Stimulated activated CD4-positive, alpha-beta T cell treated with anti-CD3 and anti-CD28 coated beads, Interleukin-2, amount 100 ng/mL, for 48 hours (primary cell): ENCODE data around the gene ETS2.

Source experiments
- DNase-seq, 2 donors: peaks; one replicate each; pipeline ENCODE4 v3.0.0-alpha.2; 2020

ETS2 gene

DNA sequence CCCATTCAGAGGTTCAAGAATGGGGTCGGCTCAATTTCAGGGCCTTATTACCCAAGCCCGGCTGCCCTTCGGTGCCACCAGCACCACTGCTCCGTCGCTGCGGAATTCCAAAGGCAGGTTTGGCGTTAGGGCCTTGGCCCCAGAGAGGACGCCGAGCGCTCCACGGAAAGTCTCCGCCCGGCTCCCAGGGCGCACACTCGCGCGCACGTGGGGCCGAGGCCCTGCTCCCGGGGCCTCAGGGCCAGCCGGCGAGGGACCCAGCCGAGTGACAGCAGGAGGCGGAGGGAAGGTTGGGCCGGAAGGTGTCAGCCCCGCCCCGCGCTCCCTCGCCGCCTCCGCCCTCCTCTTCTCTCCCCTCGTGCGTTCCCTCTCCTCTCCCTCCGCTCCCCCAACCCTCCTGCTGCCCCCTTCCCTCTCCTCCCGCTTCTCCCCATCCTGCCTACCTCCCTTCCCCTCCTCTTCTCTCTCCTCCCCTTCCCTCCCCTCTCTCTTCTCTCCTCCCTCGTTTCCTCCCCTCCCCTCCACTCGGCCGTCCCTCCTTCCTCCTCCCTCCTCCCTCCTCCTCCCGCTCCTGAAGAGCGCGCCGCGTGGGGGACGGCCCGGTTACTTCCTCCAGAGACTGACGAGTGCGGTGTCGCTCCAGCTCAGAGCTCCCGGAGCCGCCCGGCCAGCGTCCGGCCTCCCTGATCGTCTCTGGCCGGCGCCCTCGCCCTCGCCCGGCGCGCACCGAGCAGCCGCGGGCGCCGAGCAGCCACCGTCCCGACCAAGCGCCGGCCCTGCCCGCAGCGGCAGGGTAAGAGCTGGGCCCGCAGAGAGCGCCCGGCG lies at the start of gene ETS2:
Gene ETS2, plus strand, starts transcription at position 602 of the 825 bp plus-strand sequence. CDS start 4,106 bp downstream, outside the sequence.
- peak; percentile 62 to 66 for DNase-seq

DNA sequence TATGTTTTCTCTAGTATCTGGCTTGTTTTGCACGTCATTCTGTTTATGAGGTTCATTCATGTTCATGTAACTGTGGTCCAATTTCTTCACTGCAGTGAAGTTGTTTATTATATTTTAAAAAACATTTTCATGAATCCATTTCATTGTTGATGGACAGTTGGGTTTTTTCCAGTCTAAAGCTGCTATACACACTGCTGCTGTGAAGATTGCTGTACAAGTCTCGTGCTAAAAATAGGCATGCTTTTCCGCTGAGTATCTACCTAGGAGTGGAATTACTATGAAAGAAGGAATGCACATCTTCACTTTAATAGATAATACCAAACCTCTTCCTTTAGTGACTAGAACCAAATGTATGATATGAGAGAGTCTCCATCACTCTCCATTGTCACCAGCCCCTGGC lies 49.0 kb upstream of the ETS2 start:
- no peak for DNase-seq

DNA sequence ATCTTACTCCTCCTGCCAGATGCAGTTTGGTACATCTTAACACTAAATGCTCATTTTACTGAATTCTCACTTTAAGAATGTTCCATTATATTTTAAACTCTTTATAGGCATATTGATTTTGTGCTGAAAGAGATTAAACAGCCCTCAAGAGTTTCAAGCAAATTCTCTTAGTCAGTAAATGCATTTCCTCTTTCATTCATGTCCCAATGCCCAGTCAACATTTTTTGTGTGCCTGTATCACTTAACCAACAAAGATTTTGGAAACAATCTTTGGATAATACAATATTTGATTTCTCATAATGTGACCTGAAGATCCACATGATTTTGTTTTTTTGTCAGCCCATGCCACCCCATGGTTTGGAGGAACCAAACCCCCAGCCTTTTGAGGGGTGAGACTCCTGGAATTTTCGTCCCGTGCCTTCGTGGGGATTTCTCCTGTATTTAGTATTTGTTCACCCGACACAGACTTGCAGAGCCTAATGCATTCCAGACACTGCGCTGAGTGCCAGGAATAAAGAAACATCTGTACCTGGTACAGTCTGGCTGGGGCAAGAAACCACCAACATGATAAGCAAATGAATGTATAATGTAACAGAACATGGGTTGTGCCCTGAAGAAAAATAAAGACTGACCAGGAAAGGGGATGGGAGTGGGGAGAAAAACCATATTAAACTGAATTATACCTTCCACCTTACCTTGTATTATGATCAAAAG lies 47.1 kb upstream of the ETS2 start:
- no peak for DNase-seq

DNA sequence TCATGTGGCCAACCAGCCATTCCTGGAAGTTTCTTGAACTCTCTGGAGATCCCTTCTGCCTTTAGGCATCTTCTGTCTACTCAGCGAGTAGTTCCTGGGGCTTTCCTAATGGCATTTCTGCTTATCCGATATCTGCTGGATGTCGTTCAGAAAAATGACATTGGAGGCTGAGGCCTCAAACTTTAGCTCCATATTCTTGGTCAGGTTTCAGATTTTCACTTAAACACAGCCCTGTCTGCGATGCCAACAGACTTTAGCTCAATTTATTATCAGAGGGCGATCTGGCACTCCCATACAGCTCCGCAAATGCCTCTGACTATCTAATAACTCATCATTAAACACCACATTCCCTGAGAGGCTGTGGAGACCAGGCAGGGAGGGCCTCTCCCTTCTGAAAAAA lies 46.3 kb upstream of the ETS2 start:
- no peak for DNase-seq

DNA sequence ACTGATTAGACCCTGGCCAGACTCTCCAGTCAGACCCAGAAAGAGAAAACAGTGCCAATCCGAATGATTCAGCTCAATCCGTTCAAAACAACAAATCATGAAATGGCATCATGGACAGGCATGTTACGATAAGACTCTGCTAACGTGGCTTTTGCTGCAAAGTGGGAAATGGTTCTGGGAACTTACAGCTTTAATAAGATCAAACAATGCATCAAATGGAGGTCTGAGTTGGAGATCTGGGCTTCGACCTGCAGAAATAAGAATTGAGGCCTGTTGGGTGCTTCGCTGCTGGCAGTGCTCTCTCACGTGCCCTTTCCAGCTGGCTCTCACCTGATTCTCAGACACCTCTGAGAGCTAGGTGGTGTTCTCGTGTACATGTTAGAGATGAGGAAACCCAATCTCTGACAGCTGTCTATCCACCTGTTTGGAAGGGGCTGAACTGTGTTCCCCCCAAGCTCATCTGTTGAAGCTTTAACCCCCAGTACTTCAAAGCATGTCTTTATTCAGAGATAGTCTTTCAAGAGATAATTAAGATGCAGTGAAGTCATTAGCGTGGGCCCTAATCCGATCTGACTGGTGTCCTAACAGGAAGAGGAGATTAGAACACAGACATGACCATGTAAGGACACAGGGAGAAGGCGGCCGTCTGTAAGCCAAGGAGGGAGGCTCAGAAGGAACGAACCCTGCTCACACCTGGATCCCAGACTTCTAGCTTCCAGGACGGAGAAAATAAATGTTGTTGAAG lies 45.5 kb upstream of the ETS2 start:
- no peak for DNase-seq

DNA sequence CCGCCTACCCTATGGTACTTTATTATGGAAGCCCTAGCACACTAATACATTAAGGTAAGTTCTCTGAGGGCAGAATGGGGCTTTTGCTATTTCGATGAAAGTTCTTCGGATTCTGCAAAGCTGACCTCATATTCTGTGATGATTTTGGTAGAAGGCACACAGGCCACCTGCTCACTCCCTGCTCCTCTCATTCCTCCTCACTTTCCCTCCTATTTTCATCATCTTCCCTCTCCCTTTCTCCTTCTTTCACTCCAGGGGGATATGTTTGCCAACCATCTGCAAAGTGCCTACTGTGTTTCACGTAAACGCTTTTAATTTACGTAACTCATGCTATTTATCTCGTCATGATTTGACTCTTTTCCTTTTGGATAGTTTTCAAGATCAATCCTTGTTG lies 45.0 kb upstream of the ETS2 start:
- no peak for DNase-seq

DNA sequence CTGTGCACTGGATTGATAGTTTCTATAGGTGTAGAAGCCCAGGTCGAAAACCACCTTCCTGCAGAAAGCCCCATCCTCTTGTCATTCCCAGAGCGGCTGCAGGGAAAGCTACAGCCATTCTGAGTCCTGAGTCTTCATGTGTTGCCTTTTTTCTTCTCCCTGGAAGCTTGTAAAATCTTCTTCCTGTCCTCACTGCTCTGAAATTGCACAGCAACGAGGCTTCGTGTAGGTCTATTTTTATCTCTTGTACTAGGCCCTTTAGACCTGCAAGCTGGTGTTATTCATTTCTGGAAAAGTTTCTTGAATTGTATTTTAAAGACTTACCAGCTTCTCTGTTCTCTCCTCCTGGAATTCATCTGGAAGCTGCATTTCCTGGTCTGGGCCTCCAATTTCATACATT lies 44.2 kb upstream of the ETS2 start:
- DNase-seq, result no peak

DNA sequence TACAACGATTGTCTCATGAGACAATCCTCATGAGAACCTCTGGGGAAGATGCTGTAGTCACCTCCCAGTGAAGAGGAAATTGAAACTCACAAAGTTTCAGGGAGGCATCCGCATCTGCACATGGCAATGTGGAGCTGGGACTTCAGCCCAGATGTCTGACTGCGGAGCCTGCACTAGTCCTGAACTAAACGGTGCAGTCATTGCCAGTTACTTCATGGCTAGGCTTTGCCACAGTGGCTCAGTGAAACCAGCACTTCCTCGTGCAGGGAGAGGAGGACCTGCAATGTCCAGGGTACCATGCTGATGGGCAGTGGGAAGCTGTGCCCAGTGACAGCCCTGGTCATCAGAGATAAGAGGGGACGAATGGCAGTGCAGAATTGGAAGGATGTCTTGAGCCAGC lies 40.7 kb upstream of the ETS2 start:
- no peak for DNase-seq

DNA sequence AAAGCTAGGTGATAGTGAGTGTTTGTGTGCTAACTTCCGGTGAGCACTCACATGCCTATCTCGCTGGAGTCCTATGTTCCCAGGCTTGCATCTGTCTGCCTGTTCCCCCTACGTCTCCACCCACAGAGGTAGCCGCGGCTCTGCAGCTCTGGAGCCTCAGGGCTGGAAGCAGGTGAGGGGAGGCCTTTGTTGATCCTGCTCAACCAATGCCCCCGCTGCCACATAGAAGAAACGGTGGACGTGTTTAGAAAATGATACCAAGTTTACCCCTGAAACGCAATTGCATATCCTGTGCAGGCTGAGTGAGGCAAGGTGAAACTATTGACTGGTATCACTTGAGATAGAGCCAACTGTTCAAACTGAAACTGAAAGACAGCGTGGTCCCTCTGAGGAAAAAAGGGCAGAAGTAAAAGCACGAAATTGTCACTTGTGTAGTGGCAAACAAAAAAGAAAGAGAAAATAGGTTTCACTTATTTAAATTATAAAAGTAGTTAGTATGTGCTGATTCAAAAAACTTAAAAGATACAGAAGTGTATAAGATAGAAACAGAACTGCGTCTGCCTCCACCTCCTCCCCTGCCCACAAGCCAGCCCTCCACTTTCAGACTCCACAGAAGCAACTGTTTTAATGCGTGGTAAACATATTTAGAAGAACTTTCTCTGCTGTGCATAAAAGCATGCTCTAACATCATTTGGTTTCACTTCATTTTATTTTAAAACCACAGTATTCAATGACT lies 38.6 kb upstream of the ETS2 start:
- DNase-seq, result peak; percentile 28 to 48

DNA sequence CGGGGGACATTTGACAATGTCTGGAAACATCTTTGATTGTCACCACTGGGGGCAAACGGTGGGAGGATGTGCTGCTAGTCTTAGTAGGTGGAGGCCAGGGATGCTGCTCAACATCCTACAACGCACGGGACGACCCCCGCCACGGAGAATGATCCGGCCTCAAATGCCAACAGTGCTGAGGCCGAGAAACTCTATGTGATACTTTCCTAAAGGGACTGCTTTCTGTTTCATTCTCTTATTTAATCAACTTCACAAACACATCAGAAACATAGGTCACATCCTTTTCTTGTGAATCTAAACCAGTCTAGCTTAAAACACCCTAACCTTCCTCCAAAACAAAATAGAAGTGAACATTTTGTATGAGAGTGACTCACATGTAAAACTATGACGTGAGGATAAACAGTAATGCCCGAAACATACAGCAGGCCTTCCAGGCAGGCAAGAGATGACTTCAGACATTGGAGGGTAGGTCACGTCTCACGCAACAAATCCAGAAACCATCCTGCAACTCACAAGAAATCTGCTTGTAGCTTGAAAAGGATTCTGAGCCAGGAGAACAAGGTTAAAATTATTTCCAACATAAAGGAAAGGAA lies 37.2 kb upstream of the ETS2 start:
- peak; percentile 47 to 54 for DNase-seq

DNA sequence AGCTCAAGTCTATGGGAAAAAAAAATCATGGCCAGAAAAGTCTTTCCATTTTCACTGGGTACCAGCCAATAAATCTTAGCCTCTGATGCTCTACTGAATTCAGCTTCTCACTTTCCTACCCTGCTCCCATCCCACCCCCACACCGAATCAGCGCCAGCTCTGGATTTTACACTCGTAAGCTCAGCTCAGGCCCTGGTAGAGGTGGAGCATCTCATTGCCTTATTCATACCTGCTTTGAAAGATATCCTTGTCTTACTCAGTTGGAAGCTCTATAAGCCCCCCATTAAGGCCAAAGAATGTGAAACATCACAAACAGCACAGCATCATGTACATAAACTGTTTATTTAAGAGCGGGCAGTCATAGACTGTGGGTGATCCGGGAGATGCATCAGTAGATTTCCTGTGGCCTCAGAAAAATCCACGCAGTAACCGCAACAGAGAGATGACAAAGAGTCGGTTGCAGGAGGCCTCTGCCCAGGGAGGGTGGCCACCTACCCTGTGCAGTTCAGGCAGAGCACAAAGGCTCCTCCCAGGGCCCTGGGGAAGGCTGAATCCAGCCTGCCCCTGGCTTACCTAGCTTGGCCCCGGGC lies 36.4 kb upstream of the ETS2 start:
- DNase-seq, result no peak

DNA sequence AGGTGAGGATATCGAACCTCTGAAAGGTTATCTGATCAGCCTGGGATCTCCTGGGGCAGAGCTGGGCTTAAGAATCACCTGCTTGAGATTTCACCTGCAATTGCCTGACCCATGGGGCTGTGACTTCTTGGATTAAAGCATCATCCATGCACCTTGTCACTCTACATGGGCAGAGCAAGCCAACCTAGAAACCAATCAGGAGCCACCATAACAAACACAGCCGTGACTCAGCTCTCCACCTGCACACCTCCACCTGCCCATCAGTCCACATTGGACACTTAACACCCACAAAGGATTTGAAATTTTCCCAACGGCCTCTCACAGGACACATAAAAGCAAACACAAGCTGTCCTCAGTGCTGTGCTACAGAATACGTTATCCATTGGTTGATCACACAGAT lies 35.1 kb upstream of the ETS2 start:
- no peak for DNase-seq

DNA sequence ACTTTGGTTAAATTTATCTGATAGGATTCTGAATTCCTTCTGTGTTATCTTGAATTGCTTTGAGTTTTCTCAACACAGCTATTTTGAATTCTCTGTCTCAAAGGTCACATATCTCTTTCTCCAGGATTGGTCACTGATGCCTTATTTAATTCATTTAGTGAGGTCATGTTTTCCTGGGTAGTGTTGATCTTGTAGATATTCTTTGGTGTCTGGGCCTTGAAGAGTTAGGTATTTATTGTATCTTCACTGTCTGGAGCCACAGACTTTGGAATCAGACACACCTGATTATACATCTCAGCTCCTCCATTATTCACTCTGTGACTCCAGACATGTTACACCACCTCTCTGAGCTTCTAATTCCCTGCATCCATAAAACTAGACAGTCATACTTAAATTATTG lies 34.2 kb upstream of the ETS2 start:
- DNase-seq, result no peak

DNA sequence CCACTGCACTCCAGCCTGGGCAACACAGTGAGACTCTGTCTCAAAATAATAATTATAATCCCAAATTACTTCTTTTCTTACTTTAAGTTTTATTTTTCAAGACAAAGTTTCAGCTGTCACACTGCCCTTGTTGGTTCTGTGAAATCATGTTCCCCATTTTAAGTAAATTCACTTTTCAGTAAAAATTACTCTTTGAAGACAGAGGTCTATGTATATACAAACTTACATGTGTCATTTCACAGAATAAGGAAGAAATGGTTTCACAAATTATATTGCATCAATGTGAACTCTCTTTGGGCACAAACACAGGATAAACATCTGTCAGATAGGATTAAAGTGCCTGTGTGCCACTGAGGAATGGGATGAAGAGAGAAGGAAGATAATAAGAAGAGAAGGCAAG lies 33.1 kb upstream of the ETS2 start:
- DNase-seq, result no peak

DNA sequence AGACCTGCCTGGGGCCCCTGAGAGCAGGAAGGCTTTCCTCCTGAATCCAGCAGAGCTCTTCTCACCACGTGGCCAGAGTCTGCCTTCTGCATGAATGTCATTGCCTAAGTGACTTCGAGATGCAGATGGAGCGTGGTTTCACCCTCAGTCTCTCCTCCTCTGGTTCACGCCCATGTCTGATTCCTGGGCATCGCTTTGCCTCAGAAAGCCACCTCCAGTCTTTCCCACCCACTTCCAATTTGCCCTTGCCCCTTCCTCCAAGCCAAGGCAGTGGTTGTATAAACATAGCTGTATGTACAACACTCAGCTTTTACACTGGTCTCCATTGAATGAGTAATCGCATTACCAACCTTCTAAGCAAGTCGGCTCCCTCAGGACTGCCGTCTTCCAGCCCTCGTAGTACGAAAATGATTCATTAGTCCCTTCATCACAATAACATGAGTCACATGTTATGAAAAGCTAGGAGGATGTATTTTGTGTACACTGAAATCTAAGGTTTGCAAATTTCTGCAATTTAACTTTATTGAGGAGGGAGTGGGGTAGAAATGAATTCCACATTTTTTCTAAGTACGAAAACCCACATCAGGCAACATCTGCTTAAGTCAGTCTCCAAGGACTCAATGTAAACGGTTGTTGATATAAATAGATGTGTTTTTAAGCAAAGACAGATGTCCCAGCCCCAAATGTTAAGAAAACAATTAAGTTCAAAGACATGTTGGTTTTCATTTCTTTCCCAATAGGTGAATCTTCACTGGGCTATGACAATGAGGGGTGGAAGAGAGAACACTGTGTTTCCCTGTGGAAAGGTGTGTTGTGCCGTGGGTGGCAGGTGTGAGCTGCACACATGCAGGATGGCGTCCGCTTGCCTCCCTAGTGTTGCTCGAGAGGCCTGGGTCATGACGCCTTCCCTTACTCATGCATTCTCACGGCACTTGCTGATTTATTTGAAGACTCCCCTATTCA lies 32.3 kb upstream of the ETS2 start:
- no peak for DNase-seq

DNA sequence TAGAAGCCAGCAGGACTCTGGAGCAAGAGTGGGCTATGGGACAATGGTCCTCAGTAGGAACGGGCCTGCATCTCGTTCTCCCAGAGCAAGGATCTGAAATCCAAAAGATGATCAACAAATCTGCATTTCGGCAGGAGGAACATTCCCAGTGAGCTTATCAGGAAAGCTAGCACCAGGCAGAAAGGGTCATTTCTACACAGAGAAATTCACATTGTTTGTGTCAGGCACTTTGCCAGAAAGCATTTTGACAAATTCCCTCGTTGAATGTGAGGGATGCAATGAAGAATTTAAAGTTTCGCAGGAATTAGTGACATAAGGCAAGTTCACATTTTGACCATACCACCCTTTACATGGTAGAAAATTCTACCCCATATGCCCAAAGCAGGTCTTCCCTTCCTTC lies 31.6 kb upstream of the ETS2 start:
- DNase-seq, result no peak

DNA sequence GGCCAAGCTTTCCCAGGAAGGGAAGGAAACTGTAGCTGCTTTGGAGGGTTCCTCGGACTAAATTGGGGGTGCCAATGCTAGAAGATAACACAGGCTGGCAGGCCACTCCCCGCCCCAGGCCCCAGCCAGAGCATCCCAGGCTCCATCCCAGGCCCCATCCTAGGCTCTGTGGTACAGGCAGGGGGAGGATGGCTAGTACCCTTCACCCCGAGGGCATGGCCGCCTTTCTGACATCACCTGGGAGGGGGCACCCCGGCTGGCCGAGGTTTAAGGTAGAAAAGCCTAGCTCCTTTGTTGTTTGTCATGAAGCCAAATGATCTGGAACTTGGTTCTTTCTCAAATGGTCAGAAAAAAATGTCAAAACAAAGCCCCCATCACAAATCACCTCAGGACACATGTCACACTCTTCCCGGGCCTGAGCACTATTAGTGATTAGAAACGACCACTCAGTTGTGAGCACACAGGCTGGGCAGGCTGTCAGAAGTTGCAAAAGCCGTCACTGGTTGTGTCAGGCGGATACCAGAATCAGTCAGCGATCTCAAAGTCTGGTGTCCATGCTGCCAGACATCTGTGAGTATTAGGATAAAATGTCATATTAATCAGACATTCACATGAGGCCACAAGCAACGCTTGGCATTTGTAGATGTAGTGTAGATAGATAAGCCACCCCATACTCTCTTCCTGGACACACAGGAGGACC lies 31.0 kb upstream of the ETS2 start:
- DNase-seq, result no peak

DNA sequence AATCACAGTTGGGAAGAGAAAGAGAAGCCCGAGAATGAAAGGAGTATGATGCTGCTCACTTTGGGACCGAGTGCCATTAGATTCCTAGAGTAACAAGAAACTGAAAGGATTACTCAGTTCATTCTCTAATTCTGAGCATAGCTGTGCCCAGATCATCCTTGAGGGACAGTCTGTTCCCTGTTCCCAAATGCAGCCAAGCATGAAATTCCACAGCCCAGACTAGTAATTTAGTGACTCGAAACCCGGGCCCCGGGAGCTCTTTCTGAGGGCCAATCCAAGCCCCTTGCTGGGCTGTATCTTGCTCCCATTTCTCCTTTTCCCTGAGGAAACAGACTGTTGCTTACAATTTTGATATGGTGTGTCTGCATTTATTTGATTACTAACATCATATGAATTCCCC lies 30.0 kb upstream of the ETS2 start:
- no peak for DNase-seq

DNA sequence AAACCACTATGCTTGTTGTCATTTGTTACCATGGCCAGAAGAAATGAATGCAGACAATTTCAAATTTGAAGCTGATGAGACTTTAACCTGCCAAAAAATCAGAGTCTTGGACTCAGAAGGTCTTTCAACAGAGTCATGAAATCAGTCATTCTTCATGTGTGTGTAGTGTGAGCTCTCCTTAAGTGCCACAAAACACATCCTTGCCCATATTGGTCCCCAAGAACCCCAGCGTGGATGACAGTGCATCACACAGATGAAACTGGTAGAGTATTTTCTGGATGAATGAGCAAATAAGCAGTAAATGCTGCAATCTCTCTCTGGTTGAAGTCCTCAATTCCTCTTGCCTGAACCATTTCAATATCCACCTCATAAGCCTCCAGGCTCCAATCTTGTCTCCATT lies 28.7 kb upstream of the ETS2 start:
- DNase-seq, result no peak

DNA sequence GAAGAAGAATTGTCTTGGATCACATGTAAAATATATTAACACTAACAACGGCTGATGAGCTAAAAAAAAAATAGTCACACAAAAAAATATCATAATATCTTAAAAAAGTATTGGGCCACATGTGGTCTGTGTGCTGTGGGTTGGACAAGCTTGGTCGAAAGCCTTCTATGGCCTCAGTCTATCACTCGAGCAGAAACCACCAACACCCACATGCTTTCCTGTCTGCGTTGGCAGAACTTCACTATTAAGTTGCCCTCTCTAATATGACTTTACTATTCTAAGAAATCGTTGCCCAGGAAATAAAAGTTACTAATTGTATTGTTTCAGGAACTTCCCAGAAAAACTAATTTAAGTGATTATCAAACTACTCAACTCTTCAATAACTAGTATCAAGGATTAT lies 28.2 kb upstream of the ETS2 start:
- DNase-seq, result no peak
